MM.1S (cell line): ENCODE data around the gene MFAP5.

ENCODE experiments used
- EZH2 ChIP-seq: fragments of 300-600 bp; sonication (generic); optimal IDR thresholded peaks from 2 replicates; pipeline ENCODE3; 2017; ENCODE audit warnings: low read depth, mild to moderate bottlenecking, antibody characterized with exemption, low read length, mixed read lengths
- EZH2phosphoT487 ChIP-seq: fragments of 300-600 bp; sonication (generic); IDR thresholded peaks from 2 replicates; pipeline ENCODE4 v1.6.1; 2018; ENCODE audit warnings: antibody characterized with exemption, low read length
- TF ChIP-seq, protein P1 (sequence below): fragments of 300-600 bp; sonication (generic); IDR thresholded peaks from 2 replicates; pipeline ENCODE4 v1.5.1; 2016; ENCODE audit warnings: antibody characterized with exemption, low read length, mixed read lengths

DNA sequence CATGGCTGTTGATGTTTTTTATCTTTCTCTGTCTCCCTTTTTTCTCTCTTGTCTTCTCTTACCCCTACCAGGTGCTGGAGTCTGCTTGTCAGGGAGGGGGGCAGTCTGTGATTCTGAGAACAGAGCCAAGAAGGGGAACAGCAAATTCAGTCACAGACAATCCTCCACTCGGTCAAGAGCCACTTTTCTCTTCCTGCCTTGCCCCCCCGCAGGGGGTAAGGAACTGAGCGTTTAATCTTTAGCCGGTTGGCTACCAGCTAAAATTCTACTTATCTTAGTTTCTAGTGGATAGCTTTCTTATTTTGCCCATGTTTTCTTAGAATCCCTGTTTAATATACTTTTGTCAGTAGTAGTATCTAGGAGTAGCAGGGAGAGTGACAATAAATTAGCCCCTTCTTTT lies 37.1 kb upstream of the MFAP5 start:
- TF ChIP-seq, protein P1, sequence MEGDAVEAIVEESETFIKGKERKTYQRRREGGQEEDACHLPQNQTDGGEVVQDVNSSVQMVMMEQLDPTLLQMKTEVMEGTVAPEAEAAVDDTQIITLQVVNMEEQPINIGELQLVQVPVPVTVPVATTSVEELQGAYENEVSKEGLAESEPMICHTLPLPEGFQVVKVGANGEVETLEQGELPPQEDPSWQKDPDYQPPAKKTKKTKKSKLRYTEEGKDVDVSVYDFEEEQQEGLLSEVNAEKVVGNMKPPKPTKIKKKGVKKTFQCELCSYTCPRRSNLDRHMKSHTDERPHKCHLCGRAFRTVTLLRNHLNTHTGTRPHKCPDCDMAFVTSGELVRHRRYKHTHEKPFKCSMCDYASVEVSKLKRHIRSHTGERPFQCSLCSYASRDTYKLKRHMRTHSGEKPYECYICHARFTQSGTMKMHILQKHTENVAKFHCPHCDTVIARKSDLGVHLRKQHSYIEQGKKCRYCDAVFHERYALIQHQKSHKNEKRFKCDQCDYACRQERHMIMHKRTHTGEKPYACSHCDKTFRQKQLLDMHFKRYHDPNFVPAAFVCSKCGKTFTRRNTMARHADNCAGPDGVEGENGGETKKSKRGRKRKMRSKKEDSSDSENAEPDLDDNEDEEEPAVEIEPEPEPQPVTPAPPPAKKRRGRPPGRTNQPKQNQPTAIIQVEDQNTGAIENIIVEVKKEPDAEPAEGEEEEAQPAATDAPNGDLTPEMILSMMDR, result no peak
- TF ChIP-seq EZH2 (no peak), EZH2phosphoT487 (no peak)
